ENCODE results near the gene SRPK3.

SRPK3 gene

GRCh38 chrX:153778181-153778580, 2.7 kb upstream of the SRPK3 start:
- H3K18ac ChIP-seq (ENCODE audit: low read length), result no peak overlapping the region
- H3K9ac ChIP-seq (ENCODE audit: low read length), result no peak overlapping the region
- no peak overlapping the region for H3K4me3 ChIP-seq (ENCODE audit: low read length)
- no peak overlapping the region for H3K56ac ChIP-seq (ENCODE audit: low read length)
- no peaks in the 10 kb centered on the region for H3K79me1 ChIP-seq (ENCODE audit: low read length)
- no peak overlapping the region for H2BK5ac ChIP-seq (ENCODE audit: low read length)
- DNase-seq, result no peak
- H3K27me3 ChIP-seq (ENCODE audit: insufficient read depth, low read length, poor library complexity), result no peaks in the 10 kb centered on the region
- H3K4ac ChIP-seq (ENCODE audit: low read depth, low read length), result no peak overlapping the region
- H3K79me2 ChIP-seq (ENCODE audit: control insufficient read depth, insufficient read depth, low read length), result no peaks in the 10 kb centered on the region
- no peak overlapping the region for H3K27ac ChIP-seq (ENCODE audit: low read depth, low read length)
- H4K8ac ChIP-seq (ENCODE audit: low read depth, low read length), result no peak overlapping the region
- no peak overlapping the region for H4K5ac ChIP-seq (ENCODE audit: low read length)
- no CpG with 5 or more reads among the region's 17 CpGs for WGBS (ENCODE audit: extremely low coverage, insufficient coverage, low lambda C conversion rate)
- H2BK15ac ChIP-seq (replicated peaks; ENCODE audit: low read depth), result no peak overlapping the region
- no peak overlapping the region for H3K23ac ChIP-seq (ENCODE audit: low read length)
- no peaks in the 10 kb centered on the region for H3K4me1 ChIP-seq (ENCODE audit: control insufficient read depth, low read depth, low read length)
- no peak overlapping the region for H2BK120ac ChIP-seq (ENCODE audit: low read depth, low read length)
- H2AK5ac ChIP-seq (ENCODE audit: low read length), result no peak overlapping the region
- no peaks in the 10 kb centered on the region for H3K36me3 ChIP-seq (ENCODE audit: control insufficient read depth, insufficient read depth, low read length)
- H3K4me2 ChIP-seq (ENCODE audit: low read length), result no peak overlapping the region

- Histone ChIP-seq H2AK5ac (ENCODE audit: low read length) (no peak overlapping the region), H3K4me2 (ENCODE audit: low read length) (no peak overlapping the region), H3K36me3 (ENCODE audit: control insufficient read depth, insufficient read depth, low read length) (no peaks in the 10 kb centered on the region), H3K4ac (ENCODE audit: low read depth, low read length) (no peak overlapping the region), H4K8ac (ENCODE audit: low read depth, low read length) (no peak overlapping the region), H3K18ac (ENCODE audit: low read length) (no peak overlapping the region), H3K27ac (ENCODE audit: low read depth, low read length) (no peak overlapping the region), H3K9ac (ENCODE audit: low read length) (no peak overlapping the region), H3K79me2 (ENCODE audit: control insufficient read depth, insufficient read depth, low read length) (no peaks in the 10 kb centered on the region), H3K4me1 (ENCODE audit: control insufficient read depth, low read depth, low read length) (no peaks in the 10 kb centered on the region), H2BK5ac (ENCODE audit: low read length) (no peak overlapping the region), H4K5ac (ENCODE audit: low read length) (no peak overlapping the region), H3K79me1 (ENCODE audit: low read length) (no peaks in the 10 kb centered on the region), H3K4me3 (ENCODE audit: low read length) (no peak overlapping the region), H2BK15ac (replicated peaks; ENCODE audit: low read depth) (no peak overlapping the region), H3K27me3 (ENCODE audit: insufficient read depth, low read length, poor library complexity) (no peaks in the 10 kb centered on the region), H3K56ac (ENCODE audit: low read length) (no peak overlapping the region), H3K23ac (ENCODE audit: low read length) (no peak overlapping the region), H2BK120ac (ENCODE audit: low read depth, low read length) (no peak overlapping the region)
- WGBS (ENCODE audit: extremely low coverage, insufficient coverage, low lambda C conversion rate), result no CpG with 5 or more reads among the region's 16 CpGs
- DNase-seq, result no peak
Observed at GRCh38 chrX:153778684-153779101, 2.1 kb upstream of the SRPK3 start.

- no peak for DNase-seq
- no peak overlapping the region for H3K23ac ChIP-seq (ENCODE audit: low read length)
- H3K36me3 ChIP-seq (ENCODE audit: control insufficient read depth, insufficient read depth, low read length), result no peaks in the 10 kb centered on the region
- H2BK15ac ChIP-seq (replicated peaks; ENCODE audit: low read depth), result no peak overlapping the region
- no peak overlapping the region for H4K5ac ChIP-seq (ENCODE audit: low read length)
- no peak overlapping the region for H4K8ac ChIP-seq (ENCODE audit: low read depth, low read length)
- no peak overlapping the region for H3K4me2 ChIP-seq (ENCODE audit: low read length)
- no peak overlapping the region for H3K4me3 ChIP-seq (ENCODE audit: low read length)
- no peak overlapping the region for H3K56ac ChIP-seq (ENCODE audit: low read length)
- no peak overlapping the region for H3K4ac ChIP-seq (ENCODE audit: low read depth, low read length)
- H2AK5ac ChIP-seq (ENCODE audit: low read length), result no peak overlapping the region
- H3K18ac ChIP-seq (ENCODE audit: low read length), result no peak overlapping the region
- no peak overlapping the region for H2BK5ac ChIP-seq (ENCODE audit: low read length)
- H3K79me1 ChIP-seq (ENCODE audit: low read length), result no peaks in the 10 kb centered on the region
- no peak overlapping the region for H3K9ac ChIP-seq (ENCODE audit: low read length)
- WGBS (ENCODE audit: extremely low coverage, insufficient coverage, low lambda C conversion rate), result no CpG with 5 or more reads among the region's 18 CpGs
- no peaks in the 10 kb centered on the region for H3K27me3 ChIP-seq (ENCODE audit: insufficient read depth, low read length, poor library complexity)
- no peak overlapping the region for H3K27ac ChIP-seq (ENCODE audit: low read depth, low read length)
- H3K79me2 ChIP-seq (ENCODE audit: control insufficient read depth, insufficient read depth, low read length), result no peaks in the 10 kb centered on the region
- H3K4me1 ChIP-seq (ENCODE audit: control insufficient read depth, low read depth, low read length), result no peaks in the 10 kb centered on the region
- no peak overlapping the region for H2BK120ac ChIP-seq (ENCODE audit: low read depth, low read length)
Observed at GRCh38 chrX:153779891-153780677, 757 bp upstream of the SRPK3 start.

GRCh38 chrX:153781428-153782047, 697 bp downstream of the SRPK3 start:
- H3K18ac ChIP-seq (ENCODE audit: low read length), result no peak overlapping the region
- no peaks in the 10 kb centered on the region for H3K79me2 ChIP-seq (ENCODE audit: control insufficient read depth, insufficient read depth, low read length)
- no CpG with 5 or more reads among the region's 24 CpGs for WGBS (ENCODE audit: extremely low coverage, insufficient coverage, low lambda C conversion rate)
- no peak overlapping the region for H3K56ac ChIP-seq (ENCODE audit: low read length)
- no peak overlapping the region for H3K4me2 ChIP-seq (ENCODE audit: low read length)
- no peaks in the 10 kb centered on the region for H3K36me3 ChIP-seq (ENCODE audit: control insufficient read depth, insufficient read depth, low read length)
- H3K79me1 ChIP-seq (ENCODE audit: low read length), result no peaks in the 10 kb centered on the region
- no peak overlapping the region for H3K23ac ChIP-seq (ENCODE audit: low read length)
- H3K27ac ChIP-seq (ENCODE audit: low read depth, low read length), result no peak overlapping the region
- no peak overlapping the region for H3K4me3 ChIP-seq (ENCODE audit: low read length)
- H3K4ac ChIP-seq (ENCODE audit: low read depth, low read length), result no peak overlapping the region
- H2BK120ac ChIP-seq (ENCODE audit: low read depth, low read length), result no peak overlapping the region
- H2AK5ac ChIP-seq (ENCODE audit: low read length), result no peak overlapping the region
- no peak overlapping the region for H2BK5ac ChIP-seq (ENCODE audit: low read length)
- H4K8ac ChIP-seq (ENCODE audit: low read depth, low read length), result no peak overlapping the region
- no peaks in the 10 kb centered on the region for H3K4me1 ChIP-seq (ENCODE audit: control insufficient read depth, low read depth, low read length)
- H3K27me3 ChIP-seq (ENCODE audit: insufficient read depth, low read length, poor library complexity), result no peaks in the 10 kb centered on the region
- H2BK15ac ChIP-seq (replicated peaks; ENCODE audit: low read depth), result no peak overlapping the region
- no peak for DNase-seq
- no peak overlapping the region for H4K5ac ChIP-seq (ENCODE audit: low read length)
- no peak overlapping the region for H3K9ac ChIP-seq (ENCODE audit: low read length)

GRCh38 chrX:153782313-153782712, 1.5 kb downstream of the SRPK3 start:
- Histone ChIP-seq H3K4me1 (ENCODE audit: control insufficient read depth, low read depth, low read length) (no peaks in the 10 kb centered on the region), H3K4ac (ENCODE audit: low read depth, low read length) (no peak overlapping the region), H3K23ac (ENCODE audit: low read length) (no peak overlapping the region), H3K18ac (ENCODE audit: low read length) (no peak overlapping the region), H3K36me3 (ENCODE audit: control insufficient read depth, insufficient read depth, low read length) (no peaks in the 10 kb centered on the region), H4K8ac (ENCODE audit: low read depth, low read length) (no peak overlapping the region), H3K56ac (ENCODE audit: low read length) (no peak overlapping the region), H4K5ac (ENCODE audit: low read length) (no peak overlapping the region), H3K9ac (ENCODE audit: low read length) (no peak overlapping the region), H3K27me3 (ENCODE audit: insufficient read depth, low read length, poor library complexity) (no peaks in the 10 kb centered on the region), H3K79me1 (ENCODE audit: low read length) (no peaks in the 10 kb centered on the region), H3K4me2 (ENCODE audit: low read length) (no peak overlapping the region), H2AK5ac (ENCODE audit: low read length) (no peak overlapping the region), H3K27ac (ENCODE audit: low read depth, low read length) (no peak overlapping the region), H3K4me3 (ENCODE audit: low read length) (no peak overlapping the region), H2BK5ac (ENCODE audit: low read length) (no peak overlapping the region), H3K79me2 (ENCODE audit: control insufficient read depth, insufficient read depth, low read length) (no peaks in the 10 kb centered on the region), H2BK15ac (replicated peaks; ENCODE audit: low read depth) (no peak overlapping the region), H2BK120ac (ENCODE audit: low read depth, low read length) (no peak overlapping the region)
- WGBS (ENCODE audit: extremely low coverage, insufficient coverage, low lambda C conversion rate), result no CpG with 5 or more reads among the region's 11 CpGs
- peak; percentile 23 for DNase-seq
